WTC11 (cell line): Measurements from ENCODE around the gene TUSC2.

Experiments
- AR ChIP-seq: fragments of 250-450 bp; sonication (Bioruptor Pico); IDR thresholded peaks from 2 replicates; pipeline ENCODE4 v1.9.0; 2021; ENCODE audit warnings: mild to moderate bottlenecking
- ATF2 ChIP-seq: sonication (generic); formaldehyde crosslinking; IDR thresholded peaks from 2 replicates; pipeline ENCODE4 v1.8.1; 2022; ENCODE audit warnings: low read depth, missing genetic modification reagents, borderline replicate concordance
- ATF3 ChIP-seq: sonication (generic); formaldehyde crosslinking; conservative IDR thresholded peaks from 2 replicates; pipeline ENCODE4 v1.8.1; 2022; ENCODE audit warnings: mild to moderate bottlenecking, missing genetic modification reagents
- CBFB ChIP-seq: sonication (generic); formaldehyde crosslinking; IDR thresholded peaks from 2 replicates; pipeline ENCODE4 v1.8.1; 2022; ENCODE audit warnings: mild to moderate bottlenecking, low read depth, missing genetic modification reagents
- CREB1 ChIP-seq: sonication (generic); formaldehyde crosslinking; IDR thresholded peaks from 2 replicates; pipeline ENCODE4 v1.8.0; 2023; ENCODE audit warnings: mild to moderate bottlenecking, missing genetic modification reagents
- CREM ChIP-seq: sonication (generic); formaldehyde crosslinking; IDR thresholded peaks from 2 replicates; pipeline ENCODE4 v1.8.1; 2022; ENCODE audit warnings: mild to moderate bottlenecking, missing genetic modification reagents, moderate library complexity
- CTCF ChIP-seq: fragments of 200-600 bp; IDR thresholded peaks from 2 replicates; pipeline ENCODE4 v1.8.0; 2022; ENCODE audit warnings: antibody characterized with exemption
- E2F5 ChIP-seq: sonication (generic); formaldehyde crosslinking; IDR thresholded peaks from 2 replicates; pipeline ENCODE4 v1.8.1; 2022; ENCODE audit warnings: mild to moderate bottlenecking, moderate library complexity, missing genetic modification reagents
- GTF2I ChIP-seq: fragments of 250-450 bp; sonication (Bioruptor Pico); conservative IDR thresholded peaks from 2 replicates; pipeline ENCODE4 v1.4.0; 2021; ENCODE audit warnings: mild to moderate bottlenecking
- JUN ChIP-seq: sonication (generic); formaldehyde crosslinking; IDR thresholded peaks from 2 replicates; pipeline ENCODE4 v1.8.0; 2023; ENCODE audit warnings: mild to moderate bottlenecking, missing genetic modification reagents
- NR3C1 ChIP-seq: sonication (generic); formaldehyde crosslinking; conservative IDR thresholded peaks from 2 replicates; pipeline ENCODE4 v1.8.1; 2023; ENCODE audit warnings: low read depth, mild to moderate bottlenecking, missing genetic modification reagents
- PRRX2 ChIP-seq: fragments of 250-450 bp; sonication (Bioruptor Pico); IDR thresholded peaks from 2 replicates; pipeline ENCODE4 v1.8.0; 2021; ENCODE audit warnings: mild to moderate bottlenecking
- TP53 ChIP-seq: sonication (generic); formaldehyde crosslinking; IDR thresholded peaks from 2 replicates; pipeline ENCODE4 v1.8.1; 2023; ENCODE audit warnings: mild to moderate bottlenecking, missing genetic modification reagents
- USF1 ChIP-seq: sonication (generic); formaldehyde crosslinking; IDR thresholded peaks from 2 replicates; pipeline ENCODE4 v1.8.0; 2022; ENCODE audit warnings: mild to moderate bottlenecking, missing genetic modification reagents

GRCh38 chr3:50299929-50300680 lies 27.9 kb downstream of the TUSC2 start:
- no peak for TF ChIP-seq CTCF
- no peak for TF ChIP-seq AR (CRISPR knock-in tag)
- TF ChIP-seq CREB1 (CRISPR knock-in tag) = no peak
- TF ChIP-seq ATF2 (CRISPR knock-in tag) = no peak
- TF ChIP-seq TP53 (CRISPR knock-in tag) = no peak
- TF ChIP-seq PRRX2 = no peak
- TF ChIP-seq CREM = no peak
- TF ChIP-seq CBFB = no peak
- no peak for TF ChIP-seq GTF2I
- TF ChIP-seq NR3C1 (CRISPR knock-in tag) = no peak
- TF ChIP-seq JUN (CRISPR knock-in tag) = no peak
- TF ChIP-seq E2F5 = no peak
- no peak for TF ChIP-seq USF1 (CRISPR knock-in tag)
- TF ChIP-seq ATF3 (CRISPR knock-in tag) = no peak
